ENCODE results near the gene NUDT14. TPM values are rescaled to one million over a fixed set of nuclear protein-coding genes. Genes with fewer than 3 reads are reported as not detected.

Gene NUDT14
- total and polyA plus RNA-seq, 2 of the 8 experiments (the other 6 are each of a cell fraction or from before 2014, with no cell fraction given) = 25.5 to 33.3 TPM

- no peak for FAIRE-seq
- TF ChIP-seq GABPA (IDR thresholded peaks at IDR 0.05; ENCODE audit: borderline replicate concordance, insufficient read depth, low read length) = no peak
- TF ChIP-seq BACH1 (IDR thresholded peaks at IDR 0.05; ENCODE audit: low read length) = no peak
- TF ChIP-seq FOSL1 (IDR thresholded peaks at IDR 0.05; ENCODE audit: insufficient read depth, low read depth, low read length) = no peak
- TF ChIP-seq TAF7 (optimal IDR thresholded peaks at IDR 0.05; ENCODE audit: borderline replicate concordance, low read depth, low read length) = no peak
- no peak for TF ChIP-seq USF2 (IDR thresholded peaks at IDR 0.05; ENCODE audit: low read length)
- no peak for TF ChIP-seq HDAC2 (IDR thresholded peaks at IDR 0.05; ENCODE audit: borderline replicate concordance in 1 of 2, low read depth in 2 of 2, low read length in 2 of 2)
- TF ChIP-seq SIN3A (conservative IDR thresholded peaks at IDR 0.05 in 1 of 2, IDR thresholded peaks at IDR 0.05 in 1 of 2; ENCODE audit: low read depth in 1 of 2, low read length in 2 of 2) = no peak
- TF ChIP-seq EGR1 (IDR thresholded peaks at IDR 0.05; ENCODE audit: borderline replicate concordance, low read depth, low read length) = no peak
- no peak for TF ChIP-seq POLR2A (IDR thresholded peaks at IDR 0.05; ENCODE audit: control extremely low read depth in 1 of 2, low read depth in 2 of 2, low read length in 2 of 2)
- TF ChIP-seq SRF (IDR thresholded peaks at IDR 0.05; ENCODE audit: low read depth, low read length) = no peak
Observed at GRCh38 chr14:105182296-105183020, 1.3 kb upstream of the NUDT14 start.

More at GRCh38 chr14:105182296-105183020, 1.3 kb upstream of the NUDT14 start:
- Histone ChIP-seq H2BK15ac (ENCODE audit: low read length) (no peak overlapping the region), H3K23me2 (ENCODE audit: low read depth, low read length) (peaks cover 8% of the 10 kb centered on the region; the same call in 1 of the 2 replicates), H2BK20ac (ENCODE audit: low read length) (no peak overlapping the region), H3K4me2 (ENCODE audit: insufficient read depth in 1 of 2, low read depth in 2 of 2, low read length in 2 of 2) (no peak overlapping the region), H3K4me3 (ENCODE audit: extremely low read depth in 1 of 4, insufficient read depth in 2 of 4, low read depth in 3 of 4, low read length in 4 of 4) (no peak overlapping the region), H3K79me2 (ENCODE audit: control insufficient read depth in 1 of 2, insufficient read depth in 2 of 2, low read length in 2 of 2) (no peaks in the 10 kb centered on the region), H3K27ac (ENCODE audit: low read depth, low read length) (no peak overlapping the region), H3K36me3 (ENCODE audit: control insufficient read depth in 2 of 4, insufficient read depth in 4 of 4, low read length in 3 of 4) (no peaks in the 10 kb centered on the region), H2BK12ac (ENCODE audit: low read depth, low read length) (no peak overlapping the region), H3K23ac (ENCODE audit: insufficient read length) (no peak overlapping the region), H3K4me1 (replicated peaks in 1 of 4; ENCODE audit: control insufficient read depth in 3 of 4, insufficient read depth in 4 of 4, low read length in 3 of 4) (peaks cover 0 to 10% (median 1%) of the 10 kb centered on the region in 4 experiments; a peak in 1 of 7 replicates), H3K9ac (replicated peaks in 1 of 4; ENCODE audit: extremely low read depth in 1 of 4, low read depth in 3 of 4, low read length in 3 of 4) (no peak overlapping the region), H3K4ac (replicated peaks; ENCODE audit: insufficient read length, low read depth, low read length) (no peak overlapping the region), H3K18ac (ENCODE audit: extremely low read depth, low read length) (no peak overlapping the region), H4K8ac (ENCODE audit: extremely low read depth, insufficient read depth, low read length) (no peak overlapping the region), H3K9me3 (ENCODE audit: insufficient read depth in 2 of 2, low read depth in 1 of 2, low read length in 1 of 2) (no peaks in the 10 kb centered on the region), H4K5ac (ENCODE audit: insufficient read length, low read depth, low read length) (no peak overlapping the region), H4K20me1 (replicated peaks in 1 of 2; ENCODE audit: control insufficient read depth in 1 of 2, insufficient read depth in 2 of 2, low read length in 2 of 2) (peaks cover 5% of the 10 kb centered on the region in 2 experiments), H2BK5ac (ENCODE audit: low read depth, low read length) (no peak overlapping the region), H3K56ac (replicated peaks; ENCODE audit: insufficient read length, low read depth, low read length) (no peak overlapping the region), H2BK120ac (replicated peaks; ENCODE audit: low read depth, low read length) (no peak overlapping the region), H2AK5ac (ENCODE audit: low read depth, low read length) (no peak overlapping the region), H3K79me1 (ENCODE audit: low read depth, low read length) (no peaks in the 10 kb centered on the region; the same call in 1 of the 2 replicates), H3K27me3 (replicated peaks in 1 of 4; ENCODE audit: control insufficient read depth in 3 of 4, extremely low read depth in 1 of 4, insufficient read depth in 3 of 4, low read length in 3 of 4) (peaks cover 0 to 10% (median 8%) of the 10 kb centered on the region in 4 experiments; a peak in 4 of 7 replicates), H3K14ac (ENCODE audit: insufficient read length) (no peak overlapping the region), H4K91ac (replicated peaks; ENCODE audit: insufficient read length, low read length) (no peak overlapping the region), H2AFZ (ENCODE audit: low read length) (no peak overlapping the region)
- POLR2A ChIA-PET (ENCODE audit: partially characterized antibody) = interaction anchor here (1.0 to 1.2 kb wide), 2 partner anchors 13 to 35 kb away, joined by 3 to 4 read pairs; partner anchors contain the start of gene JAG2
- CTCF ChIA-PET (ENCODE audit: partially characterized antibody) = interaction anchor here (1.0 to 2.7 kb wide), 13 partner anchors 10 to 207 kb away, joined by 3 to 27 read pairs (median 3); partner anchors contain the start of genes BTBD6 and JAG2
- no peak for DNase-seq (ENCODE audit: low read depth in 1 of 2, low spot score in 2 of 2)
- 85% methylated on average over 25 of the region's 25 CpGs; no CpG with 5 or more reads in 1 of the 2 experiments for WGBS, 2 experiments (ENCODE audit: extremely low coverage in 1 of 2, insufficient coverage in 1 of 2, insufficient read length in 1 of 2, insufficient replicate concordance in 2 of 2, low coverage in 1 of 2, low lambda C conversion rate in 2 of 2, missing lambda C conversion rate in 1 of 2)
